ENCODE results near the gene SLC36A1.

SLC36A1 gene

GRCh38 chr5:151477101-151477500 is 29.7 kb downstream of the SLC36A1 start:
- no peak overlapping the region for H3K4me3 ChIP-seq (ENCODE audit: low read depth in 1 of 2, low read length in 1 of 2)
- peaks cover 0 to 5% of the 10 kb centered on the region in 2 experiments for H3K4me1 ChIP-seq (ENCODE audit: control insufficient read depth in 1 of 2, insufficient read depth in 1 of 2, low read depth in 1 of 2, low read length in 1 of 2)
- TF ChIP-seq, protein P1, sequence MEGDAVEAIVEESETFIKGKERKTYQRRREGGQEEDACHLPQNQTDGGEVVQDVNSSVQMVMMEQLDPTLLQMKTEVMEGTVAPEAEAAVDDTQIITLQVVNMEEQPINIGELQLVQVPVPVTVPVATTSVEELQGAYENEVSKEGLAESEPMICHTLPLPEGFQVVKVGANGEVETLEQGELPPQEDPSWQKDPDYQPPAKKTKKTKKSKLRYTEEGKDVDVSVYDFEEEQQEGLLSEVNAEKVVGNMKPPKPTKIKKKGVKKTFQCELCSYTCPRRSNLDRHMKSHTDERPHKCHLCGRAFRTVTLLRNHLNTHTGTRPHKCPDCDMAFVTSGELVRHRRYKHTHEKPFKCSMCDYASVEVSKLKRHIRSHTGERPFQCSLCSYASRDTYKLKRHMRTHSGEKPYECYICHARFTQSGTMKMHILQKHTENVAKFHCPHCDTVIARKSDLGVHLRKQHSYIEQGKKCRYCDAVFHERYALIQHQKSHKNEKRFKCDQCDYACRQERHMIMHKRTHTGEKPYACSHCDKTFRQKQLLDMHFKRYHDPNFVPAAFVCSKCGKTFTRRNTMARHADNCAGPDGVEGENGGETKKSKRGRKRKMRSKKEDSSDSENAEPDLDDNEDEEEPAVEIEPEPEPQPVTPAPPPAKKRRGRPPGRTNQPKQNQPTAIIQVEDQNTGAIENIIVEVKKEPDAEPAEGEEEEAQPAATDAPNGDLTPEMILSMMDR (IDR thresholded peaks at IDR 0.05), result no peak
- H3K27ac ChIP-seq, result no peak overlapping the region
- H3K9me3 ChIP-seq, result no peaks in the 10 kb centered on the region
- H3K27me3 ChIP-seq, result no peaks in the 10 kb centered on the region
- H3K36me3 ChIP-seq, result peaks cover 97% of the 10 kb centered on the region

DNA sequence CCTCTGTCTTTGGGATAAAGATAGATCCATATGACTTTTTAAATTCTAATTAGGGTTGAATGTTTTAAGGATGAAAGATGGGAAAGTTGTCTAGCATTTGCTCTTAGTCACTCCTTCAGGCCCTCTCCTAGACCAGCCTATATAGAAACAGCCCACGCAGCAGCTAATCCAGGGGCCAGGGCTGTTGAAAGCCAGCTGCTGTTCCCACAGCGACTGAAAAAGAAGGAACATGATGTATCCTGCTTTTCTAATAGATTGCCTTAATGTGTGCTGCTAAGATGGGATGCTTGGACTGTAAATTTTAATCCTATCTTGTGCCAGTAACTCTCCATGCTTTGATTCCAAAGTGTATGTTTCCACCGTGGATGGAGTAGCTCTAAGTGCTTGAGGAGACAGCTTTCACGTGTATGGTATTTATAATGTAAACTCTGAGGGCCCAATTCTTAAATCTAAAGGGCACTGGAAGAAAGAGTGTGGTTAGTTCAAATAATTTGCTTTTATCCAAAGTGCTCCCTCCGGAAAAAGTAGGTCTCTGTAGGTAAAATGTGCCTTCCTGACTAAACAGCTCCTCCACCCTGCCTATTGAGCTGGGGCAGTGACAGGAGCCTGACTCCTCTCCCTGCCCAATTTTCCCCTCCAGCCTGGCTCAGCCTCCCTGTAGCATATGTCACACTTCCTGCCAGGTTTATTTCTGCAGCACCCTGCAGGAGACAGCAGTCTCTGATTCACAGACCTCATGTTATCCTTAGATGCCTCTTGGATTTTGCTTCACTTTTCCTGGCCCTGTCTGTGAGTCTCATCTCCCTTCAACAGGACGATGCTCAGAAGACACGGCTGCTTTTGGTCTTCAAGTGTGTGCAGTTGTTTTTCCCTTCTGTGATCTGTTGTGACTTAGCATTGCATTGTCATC is 33.2 kb downstream of the SLC36A1 start:
- H3K9me3 ChIP-seq, result no peaks in the 10 kb centered on the region
- peaks cover 15 to 26% of the 10 kb centered on the region in 2 experiments for H3K4me1 ChIP-seq (ENCODE audit: control insufficient read depth in 1 of 2, insufficient read depth in 1 of 2, low read depth in 1 of 2, low read length in 1 of 2)
- peaks cover 82% of the 10 kb centered on the region for H3K36me3 ChIP-seq
- H3K27me3 ChIP-seq, result no peaks in the 10 kb centered on the region
- H3K4me3 ChIP-seq (ENCODE audit: low read depth in 1 of 2, low read length in 1 of 2), result no peak overlapping the region
- no peak overlapping the region for H3K27ac ChIP-seq
- TF ChIP-seq, protein P1 (IDR thresholded peaks at IDR 0.05), result no peak

DNA sequence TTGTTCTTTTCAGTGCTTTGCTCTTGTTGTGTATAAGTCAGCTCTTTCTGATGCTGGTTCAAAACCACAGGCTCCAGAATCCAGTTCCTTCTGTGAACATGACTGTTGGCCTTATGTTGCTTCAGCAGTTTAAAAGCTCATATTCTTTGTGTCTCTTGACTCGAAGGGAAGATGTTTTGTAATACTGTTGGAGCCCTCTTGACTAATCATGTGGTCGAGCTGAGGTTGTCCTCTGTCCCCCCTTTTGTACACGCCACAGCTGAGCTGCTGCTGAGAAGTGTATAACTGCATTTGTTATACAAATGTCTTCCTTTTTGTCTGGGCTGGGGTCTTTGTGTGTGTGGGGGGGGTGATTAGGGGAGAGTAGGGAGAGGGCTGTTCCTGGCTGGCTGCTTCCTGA is 35.8 kb downstream of the SLC36A1 start:
- peak overlapping the region in 1 of 2 experiments; percentile 15 for H3K4me3 ChIP-seq (ENCODE audit: low read depth in 1 of 2, low read length in 1 of 2)
- peaks cover 15 to 22% of the 10 kb centered on the region in 2 experiments for H3K4me1 ChIP-seq (ENCODE audit: control insufficient read depth in 1 of 2, insufficient read depth in 1 of 2, low read depth in 1 of 2, low read length in 1 of 2)
- no peaks in the 10 kb centered on the region for H3K27me3 ChIP-seq
- peak overlapping the region; percentile 75 for H3K27ac ChIP-seq
- TF ChIP-seq, protein P1 (IDR thresholded peaks at IDR 0.05), result no peak
- no peaks in the 10 kb centered on the region for H3K9me3 ChIP-seq
- H3K36me3 ChIP-seq, result peaks cover 82% of the 10 kb centered on the region

GRCh38 chr5:151483647-151484046 is 36.2 kb downstream of the SLC36A1 start:
- TF ChIP-seq, protein P1 (IDR thresholded peaks at IDR 0.05), result no peak
- Histone ChIP-seq H3K4me3 (ENCODE audit: low read depth in 1 of 2, low read length in 1 of 2) (peak overlapping the region in 1 of 2 experiments; percentile 15), H3K36me3 (peaks cover 83% of the 10 kb centered on the region), H3K27me3 (no peaks in the 10 kb centered on the region), H3K4me1 (ENCODE audit: control insufficient read depth in 1 of 2, insufficient read depth in 1 of 2, low read depth in 1 of 2, low read length in 1 of 2) (peaks cover 15 to 22% of the 10 kb centered on the region in 2 experiments), H3K9me3 (no peaks in the 10 kb centered on the region), H3K27ac (peak overlapping the region; percentile 75)

- Histone ChIP-seq H3K9me3 (no peaks in the 10 kb centered on the region), H3K27ac (no peak overlapping the region), H3K4me3 (ENCODE audit: low read depth in 1 of 2, low read length in 1 of 2) (no peak overlapping the region), H3K36me3 (peaks cover 82% of the 10 kb centered on the region), H3K27me3 (no peaks in the 10 kb centered on the region), H3K4me1 (ENCODE audit: control insufficient read depth in 1 of 2, insufficient read depth in 1 of 2, low read depth in 1 of 2, low read length in 1 of 2) (peaks cover 23 to 24% of the 10 kb centered on the region in 2 experiments)
- TF ChIP-seq, protein P1 (IDR thresholded peaks at IDR 0.05), result no peak
Measured at GRCh38 chr5:151487544-151487943, 40.1 kb downstream of the SLC36A1 start.

Data from neutrophil (primary cell).